ENCODE measurements around the gene EGFL7.

DNA sequence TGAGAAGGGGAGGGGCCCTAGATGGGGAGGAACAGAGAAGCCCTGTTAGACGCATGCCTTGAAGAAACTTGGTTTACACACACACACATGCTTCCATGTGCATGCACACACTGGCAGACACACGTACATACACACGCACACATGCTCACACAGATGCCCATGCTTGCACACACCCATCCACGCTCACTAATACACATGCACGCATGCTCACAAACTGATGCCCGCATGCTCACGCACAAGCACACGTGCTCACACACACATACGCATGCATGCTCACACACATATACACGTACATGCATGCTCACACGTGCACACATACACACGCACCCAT, 32.1 kb upstream of the EGFL7 start:
- TF ChIP-seq, protein P1, sequence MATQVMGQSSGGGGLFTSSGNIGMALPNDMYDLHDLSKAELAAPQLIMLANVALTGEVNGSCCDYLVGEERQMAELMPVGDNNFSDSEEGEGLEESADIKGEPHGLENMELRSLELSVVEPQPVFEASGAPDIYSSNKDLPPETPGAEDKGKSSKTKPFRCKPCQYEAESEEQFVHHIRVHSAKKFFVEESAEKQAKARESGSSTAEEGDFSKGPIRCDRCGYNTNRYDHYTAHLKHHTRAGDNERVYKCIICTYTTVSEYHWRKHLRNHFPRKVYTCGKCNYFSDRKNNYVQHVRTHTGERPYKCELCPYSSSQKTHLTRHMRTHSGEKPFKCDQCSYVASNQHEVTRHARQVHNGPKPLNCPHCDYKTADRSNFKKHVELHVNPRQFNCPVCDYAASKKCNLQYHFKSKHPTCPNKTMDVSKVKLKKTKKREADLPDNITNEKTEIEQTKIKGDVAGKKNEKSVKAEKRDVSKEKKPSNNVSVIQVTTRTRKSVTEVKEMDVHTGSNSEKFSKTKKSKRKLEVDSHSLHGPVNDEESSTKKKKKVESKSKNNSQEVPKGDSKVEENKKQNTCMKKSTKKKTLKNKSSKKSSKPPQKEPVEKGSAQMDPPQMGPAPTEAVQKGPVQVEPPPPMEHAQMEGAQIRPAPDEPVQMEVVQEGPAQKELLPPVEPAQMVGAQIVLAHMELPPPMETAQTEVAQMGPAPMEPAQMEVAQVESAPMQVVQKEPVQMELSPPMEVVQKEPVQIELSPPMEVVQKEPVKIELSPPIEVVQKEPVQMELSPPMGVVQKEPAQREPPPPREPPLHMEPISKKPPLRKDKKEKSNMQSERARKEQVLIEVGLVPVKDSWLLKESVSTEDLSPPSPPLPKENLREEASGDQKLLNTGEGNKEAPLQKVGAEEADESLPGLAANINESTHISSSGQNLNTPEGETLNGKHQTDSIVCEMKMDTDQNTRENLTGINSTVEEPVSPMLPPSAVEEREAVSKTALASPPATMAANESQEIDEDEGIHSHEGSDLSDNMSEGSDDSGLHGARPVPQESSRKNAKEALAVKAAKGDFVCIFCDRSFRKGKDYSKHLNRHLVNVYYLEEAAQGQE (IDR thresholded peaks at IDR 0.05) = no peak
- TF ChIP-seq YY1 (IDR thresholded peaks at IDR 0.05) (no peak), FOXA1 (IDR thresholded peaks at IDR 0.05) (no peak), RAD21 (IDR thresholded peaks at IDR 0.05) (no peak), EGR1 (IDR thresholded peaks at IDR 0.05; ENCODE audit: low read depth in 2 of 2) (no peak), TAF1 (conservative IDR thresholded peaks at IDR 0.05) (no peak), GABPA (IDR thresholded peaks at IDR 0.05 in 1 of 2, conservative IDR thresholded peaks at IDR 0.05 in 1 of 2) (no peak), RXRA (IDR thresholded peaks at IDR 0.05) (no peak)
- TF ChIP-seq, protein P2, sequence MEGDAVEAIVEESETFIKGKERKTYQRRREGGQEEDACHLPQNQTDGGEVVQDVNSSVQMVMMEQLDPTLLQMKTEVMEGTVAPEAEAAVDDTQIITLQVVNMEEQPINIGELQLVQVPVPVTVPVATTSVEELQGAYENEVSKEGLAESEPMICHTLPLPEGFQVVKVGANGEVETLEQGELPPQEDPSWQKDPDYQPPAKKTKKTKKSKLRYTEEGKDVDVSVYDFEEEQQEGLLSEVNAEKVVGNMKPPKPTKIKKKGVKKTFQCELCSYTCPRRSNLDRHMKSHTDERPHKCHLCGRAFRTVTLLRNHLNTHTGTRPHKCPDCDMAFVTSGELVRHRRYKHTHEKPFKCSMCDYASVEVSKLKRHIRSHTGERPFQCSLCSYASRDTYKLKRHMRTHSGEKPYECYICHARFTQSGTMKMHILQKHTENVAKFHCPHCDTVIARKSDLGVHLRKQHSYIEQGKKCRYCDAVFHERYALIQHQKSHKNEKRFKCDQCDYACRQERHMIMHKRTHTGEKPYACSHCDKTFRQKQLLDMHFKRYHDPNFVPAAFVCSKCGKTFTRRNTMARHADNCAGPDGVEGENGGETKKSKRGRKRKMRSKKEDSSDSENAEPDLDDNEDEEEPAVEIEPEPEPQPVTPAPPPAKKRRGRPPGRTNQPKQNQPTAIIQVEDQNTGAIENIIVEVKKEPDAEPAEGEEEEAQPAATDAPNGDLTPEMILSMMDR (IDR thresholded peaks at IDR 0.05; ENCODE audit: low read depth, low read length, missing input control) = no peak
